SK-N-SH (cell line): Measurements from ENCODE around the gene CARD14. TPM values are rescaled to one million over a fixed set of nuclear protein-coding genes. Genes with fewer than 3 reads are reported as not detected.
"Not testable (repeated sequence)": the region's sequence is repeated elsewhere in the genome, so short reads cannot be mapped to it uniquely, and the experiment has no call there.

Source experiments
- CTCF ChIA-PET: fragments of 300-600, 350-600 bp; formaldehyde crosslinking; extraction: SDS; loops from one replicate; lab custom pipeline; 2021; lab: Yijun Ruan, JAX
- POLR2A ChIA-PET: fragments of 350-600 bp; sonication (Branson Sonifier 250); formaldehyde crosslinking; extraction: SDS; loops from one replicate; lab custom pipeline; 2020; ENCODE audit warnings: antibody characterized with exemption, inconsistent platforms; lab: Yijun Ruan, JAX
- DNase-seq: peaks from one replicate; pipeline ENCODE4 v3.0.0; 2012
- H2AFZ ChIP-seq: fragments of 200-600 bp; sonication (generic); 2 replicates; pipeline ENCODE4 v1.8.1; 2016; ENCODE audit warnings: antibody characterized with exemption, mild to moderate bottlenecking, low read depth
- H3F3A ChIP-seq: fragments of 200-600 bp; sonication (generic); replicated peaks from 2 replicates; pipeline ENCODE3; 2016; ENCODE audit warnings: antibody characterized with exemption, mild to moderate bottlenecking; ENCODE audit not compliant: insufficient read depth
- H3K27ac ChIP-seq, 2 experiments: fragments of 200-500 bp in 1 of 2; fragments of 200-600 bp in 1 of 2; sonication (Bioruptor generic) in 1 of 2; sonication (generic), shearing (Covaris generic) in 1 of 2; 2 replicates each; pipeline versions ENCODE4 v1.5.1 to v1.6.1; 2014 to 2016; ENCODE audit warnings: low read depth in 2 of 2, inconsistent platforms in 1 of 2, low read length in 1 of 2, mild to moderate bottlenecking in 1 of 2, mixed read lengths in 1 of 2
- H3K27me3 ChIP-seq: fragments of 200-600 bp; sonication (generic), shearing (Covaris generic); 2 replicates; pipeline ENCODE4 v1.6.1; 2016; ENCODE audit warnings: mixed run types; ENCODE audit not compliant: insufficient read depth
- H3K36me3 ChIP-seq, 2 experiments: fragments of 200-500 bp in 1 of 2; fragments of 200-600 bp in 1 of 2; sonication (Bioruptor generic) in 1 of 2; sonication (generic) in 1 of 2; replicated peaks in 1 of 2; 2 replicates each; pipeline versions ENCODE3 to v1.5.1; 2014 to 2016; ENCODE audit warnings: low read length in 1 of 2, mild to moderate bottlenecking in 1 of 2; ENCODE audit not compliant: insufficient read depth in 2 of 2, control insufficient read depth in 1 of 2
- H3K4me1 ChIP-seq, 2 experiments: fragments of 200-500 bp in 1 of 2; fragments of 200-600 bp in 1 of 2; sonication (Bioruptor generic) in 1 of 2; sonication (generic), shearing (Covaris generic) in 1 of 2; 2 replicates each; pipeline versions ENCODE4 v1.5.1 to v1.6.1; 2014 to 2016; ENCODE audit warnings: low read depth in 1 of 2, low read length in 1 of 2, mixed run types in 1 of 2; ENCODE audit not compliant: insufficient read depth in 2 of 2, control insufficient read depth in 1 of 2
- H3K4me2 ChIP-seq: fragments of 200-600 bp; sonication (generic), shearing (Covaris generic); 2 replicates; pipeline ENCODE4 v1.6.1; 2017; ENCODE audit warnings: mixed run types
- H3K4me3 ChIP-seq, 2 experiments: fragments of 200-500 bp in 1 of 2; fragments of 200-600 bp in 1 of 2; sonication (Bioruptor generic) in 1 of 2; sonication (generic), shearing (Covaris generic) in 1 of 2; 2 replicates each; pipeline versions ENCODE4 v1.5.1 to v1.8.1; 2014 to 2016; ENCODE audit warnings: low read depth in 2 of 2, inconsistent platforms in 1 of 2, low read length in 1 of 2, mild to moderate bottlenecking in 1 of 2, mixed read lengths in 1 of 2, moderate library complexity in 1 of 2
- H3K79me2 ChIP-seq: fragments of 200-600 bp; sonication (generic); 2 replicates; pipeline ENCODE4 v1.8.1; 2017; ENCODE audit warnings: mild to moderate bottlenecking; ENCODE audit not compliant: insufficient read depth
- H3K9ac ChIP-seq: fragments of 200-600 bp; sonication (generic); 2 replicates; pipeline ENCODE4 v1.6.1; 2017; ENCODE audit warnings: mixed run types
- H3K9me2 ChIP-seq: fragments of 200-600 bp; sonication (generic); 2 replicates; pipeline ENCODE4 v1.6.1; 2017; ENCODE audit warnings: mixed run types
- H3K9me3 ChIP-seq: fragments of 200-600 bp; sonication (generic); 2 replicates; pipeline ENCODE4 v1.6.1; 2017; ENCODE audit warnings: mixed run types, mild to moderate bottlenecking, moderate library complexity
- H4K20me1 ChIP-seq: fragments of 200-600 bp; sonication (generic); 2 replicates; pipeline ENCODE4 v1.6.1; 2017; ENCODE audit warnings: mild to moderate bottlenecking, mixed run types; ENCODE audit not compliant: insufficient read depth
- CHD2 ChIP-seq: fragments of 150-350 bp; IDR thresholded peaks from 2 replicates; pipeline ENCODE4 v1.6.1; 2018; ENCODE audit warnings: low read length; ENCODE audit not compliant: partially characterized antibody
- FOSL2 ChIP-seq: IDR thresholded peaks from 2 replicates; pipeline ENCODE4 v1.4.0; 2012; ENCODE audit warnings: low read depth, mild to moderate bottlenecking, moderate library complexity, borderline replicate concordance
- SMC3 ChIP-seq: IDR thresholded peaks from 2 replicates; pipeline ENCODE4 v1.6.1; 2012; ENCODE audit warnings: low read depth, low read length, improper control_type of control experiment
- WGBS: methylation state at CpG from one replicate; pipeline ENCODE4 v1.1.6; 2017; ENCODE audit warnings: low lambda C conversion rate; 5-methylcytosine and 5-hydroxymethylcytosine counted together
- polyA plus RNA-seq, 3 experiments: library from polyadenylated mRNA; depleted of rRNA; stranded (reverse); fragments of >200 nt; gene quantifications; 2 replicates each; pipeline ENCODE4 v1.2.3, GENCODE V29; 2012
- small RNA-seq, 7 experiments: library from RNA; depleted of rRNA; stranded (forward); fragments of <200 nt; gene quantifications; one replicate each; pipeline ENCODE3, GENCODE V24; 2012

CARD14 gene
- polyA plus RNA-seq, 1 of the 3 experiments (the other 2 are of a cell fraction): 0.05 TPM

- Histone ChIP-seq H3K9me2 (no peaks in the 10 kb centered on the region), H2AFZ (no peak overlapping the region), H3K27me3 (no peaks in the 10 kb centered on the region), H4K20me1 (no peaks in the 10 kb centered on the region), H3K4me1 (peaks cover 12 to 38% of the 10 kb centered on the region in 2 experiments; a peak in 3 of 4 replicates), H3K36me3 (no peaks in the 10 kb centered on the region), H3F3A (peaks cover 50% of the 10 kb centered on the region), H3K4me3 (no peak overlapping the region), H3K27ac (no peak overlapping the region), H3K79me2 (peaks cover 18% of the 10 kb centered on the region), H3K9ac (no peak overlapping the region), H3K4me2 (no peak overlapping the region), H3K9me3 (no peaks in the 10 kb centered on the region)
- POLR2A ChIA-PET: no interaction called here
- CTCF ChIA-PET: no interaction called here
- 95% methylated on average over 14 of the region's 14 CpGs for WGBS
- TF ChIP-seq CHD2 (no peak), FOSL2 (no peak), SMC3 (no peak)
- no peak for DNase-seq
These were observed 87.9 kb downstream of the CARD14 start for GRCh38 chr17:80257716-80258213.

DNA sequence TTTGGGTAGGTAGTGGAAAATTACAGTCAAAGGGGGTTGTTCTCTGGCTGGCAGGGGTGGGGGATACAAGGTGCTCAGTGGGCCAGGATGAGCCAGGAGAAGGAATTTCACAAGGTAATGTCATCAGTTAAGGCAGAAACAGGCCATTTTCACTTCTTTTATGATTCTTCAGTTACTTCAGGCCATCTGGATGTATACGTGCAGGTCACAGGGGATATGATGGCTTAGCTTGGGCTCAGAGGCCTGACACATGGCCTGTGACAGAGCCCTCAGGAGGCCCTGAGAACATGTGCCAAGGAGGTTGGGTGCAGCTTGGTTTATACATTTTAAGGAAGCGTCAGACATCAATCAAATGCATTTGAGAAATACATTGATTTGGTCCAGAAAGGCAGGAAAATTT, 88.5 kb downstream of the CARD14 start:
- H3K4me3 ChIP-seq, H3K27me3 ChIP-seq, H3K27ac ChIP-seq, H3K9ac ChIP-seq, H3K36me3 ChIP-seq, H4K20me1 ChIP-seq, DNase-seq, POLR2A ChIA-PET, H3K4me2 ChIP-seq, CTCF ChIA-PET, H3K9me3 ChIP-seq, H3K9me2 ChIP-seq, H2AFZ ChIP-seq: not testable (repeated sequence)
- 98% methylated on average over 2 of the region's 2 CpGs for WGBS
- Histone ChIP-seq H3K4me1 (peaks cover 17 to 43% of the 10 kb centered on the region in 2 experiments; a peak in 3 of 4 replicates), H3F3A (peaks cover 50% of the 10 kb centered on the region), H3K79me2 (peaks cover 22% of the 10 kb centered on the region)

Small RNAs within 50 kb of the gene (small RNA-seq; reads per million reads assigned to genes)
- 0 reads per million in 7 experiments for gene AC087741.2

Other genes with a start within 250 kb of the CARD14 start
- gene TBC1D16, start 134.2 kb upstream of the CARD14 start, polyA plus RNA-seq (2012; rRNA removed): 14.5 and 15.3 TPM in 2 replicates
- gene CCDC40, start 133.4 kb upstream of the CARD14 start, polyA plus RNA-seq (2012; rRNA removed): 17.3 and 21.6 TPM in 2 replicates
- 19.5 and 27.3 TPM in 2 replicates for gene GAA, start 68.4 kb upstream of the CARD14 start, polyA plus RNA-seq (2012; rRNA removed)
- 173 and 335 TPM in 2 replicates for gene EIF4A3, start 22.9 kb upstream of the CARD14 start, polyA plus RNA-seq (2012; rRNA removed)
- gene SGSH, start 50.3 kb downstream of the CARD14 start, polyA plus RNA-seq (2012; rRNA removed): 96.5 and 161 TPM in 2 replicates
- 32.7 and 35.9 TPM in 2 replicates for gene SLC26A11, start 50.4 kb downstream of the CARD14 start, polyA plus RNA-seq (2012; rRNA removed)
- gene RNF213, start 90.8 kb downstream of the CARD14 start, polyA plus RNA-seq (2012; rRNA removed): 53.5 and 57.5 TPM in 2 replicates
- gene ENDOV, start 245.1 kb downstream of the CARD14 start, polyA plus RNA-seq (2012; rRNA removed): 83.6 and 90.3 TPM in 2 replicates